ENCODE measurements around the gene ZNF488.
"Not testable (repeated sequence)": the region's sequence is repeated elsewhere in the genome, so short reads cannot be mapped to it uniquely, and the experiment has no call there.

The ZNF488 gene

GRCh38 chr10:47384148-47384921 lies at the start of gene ZNF488:
Gene ZNF488 (minus strand): TSS chr10:47384293. CDS start chr10:47368829, 15,464 bp downstream.
- DNase-seq = peak; percentile 66

- DNase-seq = no peak
These were observed 41.8 kb upstream of the ZNF488 start for GRCh38 chr10:47425813-47426419.

- no peak for DNase-seq
These were observed 40.1 kb upstream of the ZNF488 start for GRCh38 chr10:47424231-47424630.

GRCh38 chr10:47423476-47423875 lies 39.4 kb upstream of the ZNF488 start:
- DNase-seq = no peak

- DNase-seq = no peak
These were observed 37.2 kb upstream of the ZNF488 start for GRCh38 chr10:47421057-47421952.

GRCh38 chr10:47420305-47421056 lies 36.4 kb upstream of the ZNF488 start:
- DNase-seq = no peak

- no peak for DNase-seq
These were observed 35.3 kb upstream of the ZNF488 start for GRCh38 chr10:47419421-47419820.

- DNase-seq = no peak
These were observed 34.9 kb upstream of the ZNF488 start for GRCh38 chr10:47418966-47419365.

GRCh38 chr10:47418321-47418720 lies 34.2 kb upstream of the ZNF488 start:
- no peak for DNase-seq

- not testable (repeated sequence) for DNase-seq
These were observed 32.5 kb upstream of the ZNF488 start for GRCh38 chr10:47416305-47417218.

- DNase-seq = no peak
These were observed 31.6 kb upstream of the ZNF488 start for GRCh38 chr10:47415520-47416304.

- DNase-seq = no peak
These were observed 30.8 kb upstream of the ZNF488 start for GRCh38 chr10:47414752-47415519.

- DNase-seq = no peak
These were observed 30.1 kb upstream of the ZNF488 start for GRCh38 chr10:47414227-47414592.

- DNase-seq = no peak
These were observed 29.6 kb upstream of the ZNF488 start for GRCh38 chr10:47413531-47414226.

- DNase-seq = no peak
These were observed 28.8 kb upstream of the ZNF488 start for GRCh38 chr10:47412869-47413268.

- DNase-seq = no peak
These were observed 28.2 kb upstream of the ZNF488 start for GRCh38 chr10:47412177-47412730.

GRCh38 chr10:47410862-47411261 lies 26.8 kb upstream of the ZNF488 start:
- DNase-seq = no peak

GRCh38 chr10:47410271-47410670 lies 26.2 kb upstream of the ZNF488 start:
- no peak for DNase-seq

- DNase-seq = no peak
These were observed 25.8 kb upstream of the ZNF488 start for GRCh38 chr10:47409866-47410256.
